Sigmoid colon (tissue), 7 donors: ENCODE measurements around the gene GALNT10. TPM values are rescaled to one million over a fixed set of nuclear protein-coding genes. Genes with fewer than 3 reads are reported as not detected.

Experiments used
- DNase-seq: peaks from one replicate; pipeline ENCODE4 v3.0.0-alpha.2; 2019
- H3K27ac ChIP-seq, 4 donors: fragments of 200-600 bp; sonication (generic); one replicate each; pipeline ENCODE4 v1.5.1; 2016 to 2019; ENCODE audit warnings: mild to moderate bottlenecking in 1 of 4
- H3K27me3 ChIP-seq, 3 donors: fragments of 200-600 bp; sonication (generic); one replicate each; pipeline ENCODE4 v1.5.1; 2019; ENCODE audit warnings: mild to moderate bottlenecking in 1 of 3
- H3K36me3 ChIP-seq, 4 donors: fragments of 200-600 bp; sonication (generic); one replicate each; pipeline ENCODE4 v1.5.1; 2016 to 2019
- H3K4me1 ChIP-seq, 4 donors: fragments of 200-600 bp; sonication (generic); one replicate each; pipeline ENCODE4 v1.5.1; 2017 to 2019
- H3K4me3 ChIP-seq, 4 donors: fragments of 200-600 bp; sonication (generic); one replicate each; pipeline ENCODE4 v1.5.1; 2017 to 2019; ENCODE audit warnings: mild to moderate bottlenecking in 2 of 4, moderate library complexity in 1 of 4
- H3K9me3 ChIP-seq, 4 donors: fragments of 200-600 bp in 3 of 4; sonication (generic) in 3 of 4; one replicate each; pipeline versions ENCODE4 v1.5.1 to v1.6.1; 2013 to 2019
- EP300 ChIP-seq, 4 donors: sonication (generic); formaldehyde crosslinking; IDR thresholded peaks; one replicate each; pipeline ENCODE4 v1.6.1; 2017; ENCODE audit warnings: antibody characterized with exemption in 4 of 4
- POLR2A ChIP-seq, 2 donors: fragments of 450-650 bp; IDR thresholded peaks; one replicate each; pipeline ENCODE4 v1.6.1; 2016; ENCODE audit warnings: antibody characterized with exemption in 2 of 2, mild to moderate bottlenecking in 2 of 2, moderate library complexity in 2 of 2
- POLR2AphosphoS5 ChIP-seq, 4 donors: sonication (generic); formaldehyde crosslinking; IDR thresholded peaks; one replicate each; pipeline ENCODE4 v1.6.1; 2017; ENCODE audit warnings: antibody characterized with exemption in 4 of 4
- WGBS, 2 donors: extraction: QIAGEN DNeasy Blood & Tissue Kit; methylation state at CpG; one replicate each; pipeline ENCODE4 v1.1.7; 2013; 5-methylcytosine and 5-hydroxymethylcytosine counted together
- intact Hi-C: fragments of 100-400 bp; cut with DNase I; formaldehyde crosslinking; loops from one replicate; pipeline ENCODE4 v1.15.1; 2023
- polyA plus RNA-seq, 3 donors: library from polyadenylated mRNA; stranded (reverse); fragments of 200-250 nt; gene quantifications; one replicate each; pipeline ENCODE4 v1.2.3, GENCODE V29; 2013
- total RNA-seq, 4 donors: library from RNA; depleted of rRNA; stranded (reverse); fragments of >200 nt; gene quantifications; one replicate each; pipeline ENCODE4 v1.1.0, GENCODE V29; 2016
- TF ChIP-seq, protein P1 (sequence below), 4 experiments: fragments of 450-650 bp in 3 of 4; fragments of 200-600 bp in 1 of 4; IDR thresholded peaks; one replicate each; pipeline ENCODE4 v1.5.1; 2016 to 2019; ENCODE audit warnings: antibody characterized with exemption in 4 of 4, mild to moderate bottlenecking in 3 of 4, moderate library complexity in 2 of 4
- donor health status: healthy with polysubstance abuse.
- donor health status: Bipolar disorder and iron deficiency.
- donor health status: healthy.

The GALNT10 gene
- total and polyA plus RNA-seq, 7 donors, result 6.0 to 41.7 (median 24.3) TPM

DNA sequence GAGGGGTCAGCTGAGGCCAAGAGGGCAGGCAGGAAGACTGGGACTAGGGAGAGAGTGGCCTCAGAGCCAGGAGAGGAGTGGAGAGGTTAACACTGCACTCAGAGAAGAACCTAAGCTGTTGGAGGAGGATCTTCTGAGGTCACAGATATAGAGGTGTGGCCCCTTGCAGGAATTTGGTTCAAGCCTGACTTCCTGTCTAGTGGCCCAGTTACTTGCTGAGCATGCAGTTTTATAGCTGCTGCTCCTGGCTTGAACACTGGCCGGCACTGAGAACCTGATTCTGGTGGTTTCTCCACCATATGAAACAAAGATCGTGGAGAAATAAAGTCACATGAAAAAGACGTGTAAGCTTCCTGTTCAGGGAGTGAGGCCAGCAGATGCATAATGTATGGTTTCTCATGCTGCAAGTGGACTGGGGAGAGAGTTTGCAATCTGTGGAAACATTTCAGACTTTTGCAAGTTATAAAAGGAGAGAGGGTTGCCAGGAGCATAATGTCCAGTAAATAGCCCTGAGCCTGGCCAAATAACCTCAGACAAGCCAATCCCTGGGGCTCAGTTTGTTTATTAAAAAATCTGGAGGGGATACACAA, 82.6 kb downstream of the GALNT10 start:
- Histone ChIP-seq H3K36me3 (no peaks in the 10 kb centered on the region), H3K27ac (peak overlapping the region; percentile 27 to 55 (median 46)), H3K4me3 (no peak overlapping the region), H3K4me1 (peaks cover 0 to 57% (median 45%) of the 10 kb centered on the region in 4 donors), H3K27me3 (no peaks in the 10 kb centered on the region), H3K9me3 (no peaks in the 10 kb centered on the region)
- peak; percentile 76 for DNase-seq
- intact Hi-C loops, result no loop called here
- 2 to 16% methylated on average over 3 of the region's 3 CpGs for WGBS, 2 donors
- TF ChIP-seq EP300 (IDR thresholded peaks at IDR 0.05) (no peak), POLR2A (IDR thresholded peaks at IDR 0.05) (no peak), POLR2AphosphoS5 (IDR thresholded peaks at IDR 0.05) (no peak)
- TF ChIP-seq, protein P1, sequence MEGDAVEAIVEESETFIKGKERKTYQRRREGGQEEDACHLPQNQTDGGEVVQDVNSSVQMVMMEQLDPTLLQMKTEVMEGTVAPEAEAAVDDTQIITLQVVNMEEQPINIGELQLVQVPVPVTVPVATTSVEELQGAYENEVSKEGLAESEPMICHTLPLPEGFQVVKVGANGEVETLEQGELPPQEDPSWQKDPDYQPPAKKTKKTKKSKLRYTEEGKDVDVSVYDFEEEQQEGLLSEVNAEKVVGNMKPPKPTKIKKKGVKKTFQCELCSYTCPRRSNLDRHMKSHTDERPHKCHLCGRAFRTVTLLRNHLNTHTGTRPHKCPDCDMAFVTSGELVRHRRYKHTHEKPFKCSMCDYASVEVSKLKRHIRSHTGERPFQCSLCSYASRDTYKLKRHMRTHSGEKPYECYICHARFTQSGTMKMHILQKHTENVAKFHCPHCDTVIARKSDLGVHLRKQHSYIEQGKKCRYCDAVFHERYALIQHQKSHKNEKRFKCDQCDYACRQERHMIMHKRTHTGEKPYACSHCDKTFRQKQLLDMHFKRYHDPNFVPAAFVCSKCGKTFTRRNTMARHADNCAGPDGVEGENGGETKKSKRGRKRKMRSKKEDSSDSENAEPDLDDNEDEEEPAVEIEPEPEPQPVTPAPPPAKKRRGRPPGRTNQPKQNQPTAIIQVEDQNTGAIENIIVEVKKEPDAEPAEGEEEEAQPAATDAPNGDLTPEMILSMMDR (IDR thresholded peaks at IDR 0.05), result no peak

DNA sequence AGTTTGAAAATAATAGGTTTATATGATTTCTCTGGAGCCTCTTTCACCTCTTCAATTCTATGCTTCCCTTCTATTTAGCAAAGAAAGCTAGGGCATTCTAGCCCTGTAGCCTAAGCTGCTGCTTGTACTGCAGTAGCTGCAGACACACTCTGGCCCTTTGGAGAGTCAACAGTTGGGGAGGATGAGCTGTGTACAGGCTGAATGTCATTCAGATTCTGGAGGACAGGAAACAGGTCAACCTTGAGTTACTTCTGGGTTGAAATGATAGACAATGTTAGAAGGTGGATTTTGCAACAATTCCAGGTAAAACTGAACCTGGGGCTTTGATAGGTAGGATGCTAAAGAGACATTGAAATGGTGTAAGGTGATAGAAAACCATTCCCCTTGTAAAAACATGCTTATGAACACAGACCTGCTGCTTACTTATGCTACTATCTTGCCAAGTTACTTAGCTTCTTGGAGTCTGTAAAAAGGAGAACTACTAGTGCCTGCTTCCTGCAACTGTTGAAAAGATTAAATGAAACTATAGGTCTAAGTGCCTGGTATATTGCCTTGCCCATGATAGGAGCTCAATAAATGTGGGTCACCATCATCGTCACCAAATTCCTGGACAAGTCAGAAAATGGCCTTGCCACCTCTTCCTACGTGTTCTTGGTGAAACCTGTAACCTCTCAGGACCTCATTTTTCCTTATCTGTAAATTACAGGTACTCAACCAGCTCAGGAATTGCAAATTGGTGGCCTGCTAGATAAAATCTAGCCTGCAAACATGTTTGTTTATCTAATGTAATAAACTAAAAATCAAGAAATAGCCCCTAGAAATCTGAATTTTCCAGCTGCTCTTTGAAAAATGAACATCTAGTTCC, 83.7 kb downstream of the GALNT10 start:
- peak overlapping the region; percentile 4 to 50 (median 24) for H3K27ac ChIP-seq
- H3K4me3 ChIP-seq, result no peak overlapping the region
- DNase-seq, result no peak
- WGBS, 2 donors, result 76 to 78% methylated on average over 2 of the region's 2 CpGs
- intact Hi-C loops, result no loop called here
- peaks cover 0 to 53% (median 42%) of the 10 kb centered on the region in 4 donors for H3K4me1 ChIP-seq
- H3K36me3 ChIP-seq, result no peaks in the 10 kb centered on the region
- H3K27me3 ChIP-seq, result no peaks in the 10 kb centered on the region
- H3K9me3 ChIP-seq, result no peaks in the 10 kb centered on the region
- TF ChIP-seq, protein P1 (IDR thresholded peaks at IDR 0.05), result no peak
- no peak for TF ChIP-seq POLR2AphosphoS5 (IDR thresholded peaks at IDR 0.05)
- TF ChIP-seq POLR2A (IDR thresholded peaks at IDR 0.05), result no peak
- no peak for TF ChIP-seq EP300 (IDR thresholded peaks at IDR 0.05)

DNA sequence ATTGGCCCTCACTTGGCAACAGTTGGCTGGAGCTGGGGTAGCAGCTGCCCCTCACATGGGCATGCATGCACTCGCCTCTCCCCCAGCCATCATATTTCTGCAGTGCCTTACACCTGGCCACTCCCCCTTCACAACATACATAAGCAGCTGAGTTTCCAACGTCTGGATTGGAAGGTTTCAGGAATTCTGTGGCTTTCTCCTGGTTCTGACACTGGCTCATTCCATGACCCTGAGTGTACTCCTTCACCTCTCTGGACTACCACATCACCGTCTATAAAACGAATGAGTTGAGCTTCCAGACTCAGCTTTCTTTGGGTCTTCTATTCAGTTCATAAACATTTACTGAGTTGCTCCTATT, 84.3 kb downstream of the GALNT10 start:
- TF ChIP-seq, protein P1 (IDR thresholded peaks at IDR 0.05), result no peak
- TF ChIP-seq EP300 (IDR thresholded peaks at IDR 0.05) (no peak), POLR2AphosphoS5 (IDR thresholded peaks at IDR 0.05) (no peak)
- H3K27ac ChIP-seq, result peak overlapping the region in 2 of 4 donors; percentile 42 to 50
- 55 to 81% methylated on average over 4 of the region's 4 CpGs for WGBS, 2 donors
- no peaks in the 10 kb centered on the region for H3K36me3 ChIP-seq
- H3K9me3 ChIP-seq, result no peaks in the 10 kb centered on the region
- H3K4me3 ChIP-seq, result no peak overlapping the region
- no peak for DNase-seq
- H3K4me1 ChIP-seq, result peaks cover 0 to 53% (median 42%) of the 10 kb centered on the region in 4 donors
- no peaks in the 10 kb centered on the region for H3K27me3 ChIP-seq
- intact Hi-C loops, result no loop called here

DNA sequence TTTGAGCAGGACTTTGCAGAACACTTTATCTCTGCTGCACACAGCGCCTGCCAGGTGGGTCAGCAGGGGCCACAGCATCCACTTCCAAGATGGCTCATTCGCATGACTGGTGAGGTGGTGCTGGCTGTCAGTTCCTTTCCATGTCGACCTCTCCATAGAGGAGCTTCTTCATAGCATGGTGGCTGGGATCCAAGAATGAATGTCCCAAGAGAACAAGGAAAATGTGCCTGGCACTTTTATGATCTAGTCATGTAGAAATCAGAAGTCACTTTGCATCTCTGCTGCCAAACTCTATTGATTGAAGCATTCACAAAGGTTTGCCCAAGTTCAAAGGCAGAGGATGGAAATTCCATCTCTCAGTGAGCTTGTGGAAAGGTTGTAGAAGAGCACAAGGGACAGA, 85.0 kb downstream of the GALNT10 start:
- Histone ChIP-seq H3K9me3 (no peaks in the 10 kb centered on the region), H3K4me3 (no peak overlapping the region), H3K27ac (peak overlapping the region in 3 of 4 donors; percentile 48 to 52 (median 51)), H3K4me1 (peaks cover 0 to 53% (median 42%) of the 10 kb centered on the region in 4 donors), H3K36me3 (no peaks in the 10 kb centered on the region), H3K27me3 (no peaks in the 10 kb centered on the region)
- no peak for DNase-seq
- 79 to 92% methylated on average over 3 of the region's 3 CpGs for WGBS, 2 donors
- TF ChIP-seq POLR2A (IDR thresholded peaks at IDR 0.05), result no peak
- no peak for TF ChIP-seq POLR2AphosphoS5 (IDR thresholded peaks at IDR 0.05)
- no peak for TF ChIP-seq EP300 (IDR thresholded peaks at IDR 0.05)
- TF ChIP-seq, protein P1 (IDR thresholded peaks at IDR 0.05), result no peak
- intact Hi-C loops, result no loop called here
